Adrenal gland (tissue), 5 donors: ENCODE data around the gene RASSF6.

Experiments used
- POLR2A ChIP-seq, 2 donors: fragments of 450-650 bp; IDR thresholded peaks; one replicate each; pipeline ENCODE4 v1.6.1; 2017; ENCODE audit warnings: antibody characterized with exemption in 2 of 2, mild to moderate bottlenecking in 2 of 2, moderate library complexity in 1 of 2
- TF ChIP-seq, protein P1 (sequence below), 6 experiments: fragments of 450-650 bp in 4 of 6; fragments of 200-600 bp in 2 of 6; sonication (generic) in 1 of 6; IDR thresholded peaks; 1 replicate in 5 of 6; 2 replicates in 1 of 6; pipeline versions ENCODE4 v1.5.1 to v1.8.0; 2016 to 2021; ENCODE audit warnings: antibody characterized with exemption in 6 of 6, mild to moderate bottlenecking in 2 of 6, moderate library complexity in 1 of 6
- donor health status: DM: no; HTN: no; CAD: no.

DNA sequence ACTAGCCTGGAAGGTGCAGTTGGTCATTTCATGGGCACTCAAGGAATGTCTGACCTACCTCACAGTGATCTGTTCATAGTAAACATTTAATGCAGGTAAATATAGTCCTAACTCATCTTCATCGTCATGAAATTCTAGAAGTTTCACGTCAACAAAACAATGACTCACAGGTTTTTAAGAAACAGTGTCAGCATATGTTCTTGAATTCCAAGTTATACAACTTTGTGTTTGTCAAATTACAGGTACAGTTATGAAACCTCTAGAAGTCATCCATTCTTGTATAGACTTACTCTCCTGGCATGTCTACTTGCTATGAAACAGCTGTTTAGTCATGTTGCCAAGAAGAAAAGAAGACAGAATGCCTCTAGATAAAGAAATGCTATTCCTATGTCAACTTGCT is 92.1 kb downstream of the RASSF6 start:
- TF ChIP-seq, protein P1, sequence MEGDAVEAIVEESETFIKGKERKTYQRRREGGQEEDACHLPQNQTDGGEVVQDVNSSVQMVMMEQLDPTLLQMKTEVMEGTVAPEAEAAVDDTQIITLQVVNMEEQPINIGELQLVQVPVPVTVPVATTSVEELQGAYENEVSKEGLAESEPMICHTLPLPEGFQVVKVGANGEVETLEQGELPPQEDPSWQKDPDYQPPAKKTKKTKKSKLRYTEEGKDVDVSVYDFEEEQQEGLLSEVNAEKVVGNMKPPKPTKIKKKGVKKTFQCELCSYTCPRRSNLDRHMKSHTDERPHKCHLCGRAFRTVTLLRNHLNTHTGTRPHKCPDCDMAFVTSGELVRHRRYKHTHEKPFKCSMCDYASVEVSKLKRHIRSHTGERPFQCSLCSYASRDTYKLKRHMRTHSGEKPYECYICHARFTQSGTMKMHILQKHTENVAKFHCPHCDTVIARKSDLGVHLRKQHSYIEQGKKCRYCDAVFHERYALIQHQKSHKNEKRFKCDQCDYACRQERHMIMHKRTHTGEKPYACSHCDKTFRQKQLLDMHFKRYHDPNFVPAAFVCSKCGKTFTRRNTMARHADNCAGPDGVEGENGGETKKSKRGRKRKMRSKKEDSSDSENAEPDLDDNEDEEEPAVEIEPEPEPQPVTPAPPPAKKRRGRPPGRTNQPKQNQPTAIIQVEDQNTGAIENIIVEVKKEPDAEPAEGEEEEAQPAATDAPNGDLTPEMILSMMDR (IDR thresholded peaks at IDR 0.05), result no peak
- no peak for TF ChIP-seq POLR2A (IDR thresholded peaks at IDR 0.05)
